SK-N-SH treated with all-trans-retinoic acid at 6 μM for 48 hours (cell line): ENCODE measurements around the gene TLE4.

Experiments
- ZC3H10 ChIP-seq: fragments of 250-450 bp; sonication (Bioruptor Pico); IDR thresholded peaks from 2 replicates; pipeline ENCODE4 v1.5.1; 2021; ENCODE audit warnings: mild to moderate bottlenecking, moderate library complexity
- ZFP3 ChIP-seq: fragments of 250-450 bp; sonication (Bioruptor Pico); IDR thresholded peaks from 2 replicates; pipeline ENCODE4 v1.5.0; 2020; ENCODE audit warnings: mild to moderate bottlenecking, moderate library complexity

GRCh38 chr9:79542735-79543620 is 28.8 kb upstream of the TLE4 start:
- TF ChIP-seq ZC3H10 (CRISPR knock-in tag) (no peak), ZFP3 (CRISPR knock-in tag) (no peak)
